SH-SY5Y (cell line): ENCODE results near the gene AADACL3.

ENCODE experiments used
- GATA2 ChIP-seq: IDR thresholded peaks from 2 replicates; pipeline ENCODE4 v1.6.1; 2011; ENCODE audit warnings: mild to moderate bottlenecking, low read depth, low read length
- GATA3 ChIP-seq: IDR thresholded peaks from 2 replicates; pipeline ENCODE4 v1.6.1; 2011; ENCODE audit warnings: low read depth, mild to moderate bottlenecking, low read length, moderate library complexity

The AADACL3 gene

DNA sequence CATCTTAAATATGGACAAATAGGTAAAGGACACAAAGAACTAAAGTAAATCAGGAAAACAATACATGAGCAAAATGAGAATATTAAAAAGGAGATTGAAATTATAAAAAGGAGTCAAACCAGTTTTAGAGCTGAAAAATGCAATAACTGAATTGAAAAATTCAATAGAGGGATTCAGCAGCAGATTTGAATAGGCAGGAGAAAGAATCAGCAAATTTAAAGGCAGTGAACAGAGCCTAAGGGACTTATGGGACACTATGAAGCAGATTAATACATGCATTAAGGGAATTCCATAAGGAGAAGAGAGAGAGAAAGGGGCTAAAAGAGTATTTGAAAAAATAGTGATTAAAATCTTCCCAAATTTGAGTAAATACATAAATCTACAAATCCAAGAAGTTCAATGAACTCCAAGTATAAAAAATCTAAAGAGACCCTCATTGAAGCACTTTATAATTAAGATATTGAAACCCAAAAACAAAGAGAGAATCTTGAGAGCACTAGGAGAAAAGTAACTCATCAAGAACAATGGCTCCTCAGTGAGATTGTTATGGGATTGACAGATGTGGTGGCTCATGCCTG is 33.0 kb downstream of the AADACL3 start:
- TF ChIP-seq GATA2 (no peak), GATA3 (no peak)

DNA sequence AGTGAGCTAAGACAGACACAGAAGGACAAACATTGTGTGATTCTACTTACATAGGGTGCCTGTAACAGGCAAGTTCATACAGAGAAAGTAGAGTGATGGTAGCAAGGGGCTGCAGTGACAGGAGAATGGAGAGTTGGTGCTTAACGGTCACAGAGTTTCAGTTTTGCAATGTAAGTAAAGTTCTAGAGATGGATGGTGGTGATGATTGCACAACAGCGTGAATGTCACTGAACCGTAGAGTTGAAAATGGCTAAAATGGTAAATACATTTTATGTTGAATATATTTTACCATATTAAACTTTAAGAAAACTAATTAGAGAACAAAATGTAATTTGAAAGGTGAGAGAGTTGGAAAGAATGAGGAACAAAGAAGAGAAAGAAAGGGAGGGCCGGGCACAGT is 38.8 kb downstream of the AADACL3 start:
- TF ChIP-seq GATA3: no peak
- TF ChIP-seq GATA2: no peak

DNA sequence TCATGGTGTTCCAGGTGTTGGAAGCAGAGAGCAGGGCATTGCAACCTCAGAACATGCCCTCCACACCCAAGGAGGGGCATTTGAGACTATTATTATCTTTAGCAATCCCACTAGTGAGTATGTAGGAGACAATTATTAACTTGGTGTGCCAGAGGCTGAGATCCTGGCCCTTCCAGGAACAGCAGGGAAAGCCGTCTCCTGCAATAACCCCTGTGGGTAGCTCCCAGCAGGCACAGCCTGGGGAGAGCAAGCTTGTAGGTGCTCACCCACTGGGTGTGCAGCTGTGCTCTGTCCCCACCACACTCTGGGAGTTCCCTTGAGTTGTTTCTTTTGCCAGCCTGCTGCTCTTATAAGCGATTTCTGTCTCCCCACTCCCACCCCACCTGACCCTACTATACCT is 40.4 kb downstream of the AADACL3 start:
- TF ChIP-seq GATA2: no peak
- TF ChIP-seq GATA3: no peak

DNA sequence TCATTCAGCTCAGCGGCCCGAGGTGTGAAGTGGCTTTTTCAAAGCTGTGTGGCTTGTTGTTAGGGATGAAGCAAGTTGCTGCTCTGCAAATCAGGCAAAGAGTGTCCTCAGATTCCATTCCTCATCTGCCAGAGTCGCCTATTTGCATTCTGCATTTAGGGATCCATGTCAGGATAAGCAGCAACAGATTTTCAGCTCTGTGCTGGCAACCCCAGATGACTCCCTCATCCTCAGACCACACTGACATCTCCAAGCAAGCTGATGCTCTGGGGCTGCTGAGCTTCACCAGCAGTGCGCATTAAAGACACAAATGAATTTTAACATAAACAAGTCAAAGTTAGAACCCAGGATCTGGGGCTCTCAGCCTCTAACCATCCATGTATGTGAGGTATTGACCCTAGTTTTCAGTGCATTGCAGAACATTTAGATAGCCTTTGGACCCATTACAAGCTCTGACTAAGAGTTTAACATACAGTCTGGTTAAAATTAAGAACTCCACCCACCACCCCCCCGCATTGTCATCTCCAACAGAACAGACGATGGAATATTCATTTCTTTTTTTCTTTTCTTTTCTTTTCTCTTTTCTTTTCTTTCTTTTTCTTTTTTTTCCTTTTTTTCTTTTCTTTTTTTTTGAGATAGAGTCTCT is 41.0 kb downstream of the AADACL3 start:
- TF ChIP-seq GATA2 (no peak), GATA3 (no peak)

DNA sequence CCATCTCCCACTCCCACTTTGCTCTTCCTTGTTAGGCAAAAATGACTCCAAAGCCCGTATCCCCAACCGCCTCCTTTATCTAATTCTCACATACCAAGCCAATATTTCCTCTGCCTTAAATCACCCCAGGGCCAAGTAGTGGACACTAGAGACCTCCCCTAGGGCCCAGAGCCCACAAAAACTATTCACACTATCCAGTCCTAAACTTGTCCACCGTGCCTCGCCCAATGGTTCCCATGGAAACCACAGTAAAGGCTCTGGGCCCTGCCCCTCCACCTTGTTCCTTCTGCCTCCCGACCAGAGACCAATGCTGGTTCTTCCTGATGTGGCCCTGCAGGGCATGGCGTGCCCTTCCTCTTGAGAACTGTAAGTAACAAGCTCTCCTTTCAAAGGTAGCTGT is 41.9 kb downstream of the AADACL3 start:
- TF ChIP-seq GATA3 (no peak), GATA2 (no peak)

DNA sequence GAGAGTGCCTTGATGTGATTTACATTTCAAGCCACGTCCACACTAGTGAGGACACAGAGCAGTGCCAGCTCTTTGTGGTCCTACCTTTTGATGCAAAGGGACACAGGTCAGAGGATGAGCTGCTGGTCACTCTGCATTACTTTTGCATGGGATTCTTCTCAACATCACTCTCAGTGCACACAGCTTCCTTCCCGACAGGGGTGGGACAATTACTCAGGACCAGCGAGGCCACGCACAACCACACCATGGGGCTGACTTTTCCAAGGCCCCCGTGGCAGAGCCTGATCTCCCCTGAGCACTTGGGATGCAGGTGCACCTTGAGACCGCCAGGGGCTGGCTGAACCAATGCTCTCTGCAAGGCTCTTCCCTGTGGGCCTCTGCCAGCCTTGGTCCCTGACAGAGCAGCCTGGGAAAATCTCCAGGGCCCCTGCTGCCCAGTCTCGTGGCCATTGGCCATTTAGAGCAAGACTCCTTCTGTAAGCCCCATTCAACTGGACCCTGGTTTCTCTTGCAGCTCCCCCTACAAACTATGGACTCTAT is 44.4 kb downstream of the AADACL3 start:
- no peak for TF ChIP-seq GATA2
- TF ChIP-seq GATA3: no peak

DNA sequence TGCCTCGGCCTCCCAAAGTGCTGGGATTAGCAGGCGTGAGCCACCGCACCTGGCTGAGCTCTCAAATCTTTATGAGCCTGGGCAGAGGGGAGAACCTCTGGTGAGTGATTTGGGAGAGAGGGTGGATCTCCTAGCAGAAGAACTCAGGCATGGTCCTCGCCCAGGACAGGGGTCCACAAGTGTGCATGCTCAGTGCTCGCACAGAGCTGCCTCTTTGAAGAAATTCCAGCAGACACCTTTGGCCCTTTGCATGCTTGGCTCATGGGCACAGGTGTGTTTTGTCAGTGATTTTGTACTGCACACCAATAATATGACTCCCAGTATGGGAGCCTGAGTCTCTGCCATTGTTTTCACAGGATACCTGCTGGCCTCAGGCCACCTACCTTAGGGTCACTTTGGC is 45.9 kb downstream of the AADACL3 start:
- TF ChIP-seq GATA3 (no peak), GATA2 (no peak)

DNA sequence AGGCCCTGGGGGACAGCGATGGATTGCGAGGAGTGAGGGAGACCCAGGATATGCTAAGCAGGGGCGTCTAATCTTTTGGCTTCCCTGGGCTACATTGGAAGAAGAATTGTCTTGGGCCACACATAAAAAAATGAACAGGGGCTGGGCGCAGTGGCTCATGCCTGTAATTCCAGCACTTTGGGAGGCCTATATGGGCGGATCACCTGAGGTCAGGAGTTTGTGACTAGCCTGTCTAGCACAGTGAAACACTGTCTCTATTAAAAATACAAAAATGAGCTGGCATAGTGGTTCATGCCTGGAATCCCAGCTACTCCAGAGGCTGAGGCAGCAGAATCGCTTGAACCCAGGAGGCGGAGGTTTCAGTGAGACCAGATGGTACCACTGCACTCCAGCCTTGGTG is 46.9 kb downstream of the AADACL3 start:
- TF ChIP-seq GATA3 (no peak), GATA2 (no peak)

DNA sequence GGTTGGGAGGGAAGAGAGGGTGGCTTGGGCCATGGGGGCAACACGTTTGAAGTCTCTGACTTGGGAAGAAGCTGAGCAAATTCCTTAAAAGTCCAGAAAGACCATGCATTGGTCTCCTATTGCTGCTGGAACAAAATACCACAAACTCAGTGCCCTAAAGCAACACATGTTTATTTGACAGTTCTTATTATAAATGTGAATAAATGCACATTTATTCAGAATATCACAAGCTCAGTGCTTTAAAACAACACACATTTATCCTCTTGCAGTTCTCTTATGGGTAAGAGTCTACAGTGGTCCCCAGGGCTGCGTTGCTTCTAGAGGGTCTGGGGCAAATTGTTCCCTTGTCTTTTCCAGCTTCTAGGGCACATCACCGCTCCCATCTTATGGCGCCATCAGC is 47.6 kb downstream of the AADACL3 start:
- TF ChIP-seq GATA3 (no peak), GATA2 (no peak)

DNA sequence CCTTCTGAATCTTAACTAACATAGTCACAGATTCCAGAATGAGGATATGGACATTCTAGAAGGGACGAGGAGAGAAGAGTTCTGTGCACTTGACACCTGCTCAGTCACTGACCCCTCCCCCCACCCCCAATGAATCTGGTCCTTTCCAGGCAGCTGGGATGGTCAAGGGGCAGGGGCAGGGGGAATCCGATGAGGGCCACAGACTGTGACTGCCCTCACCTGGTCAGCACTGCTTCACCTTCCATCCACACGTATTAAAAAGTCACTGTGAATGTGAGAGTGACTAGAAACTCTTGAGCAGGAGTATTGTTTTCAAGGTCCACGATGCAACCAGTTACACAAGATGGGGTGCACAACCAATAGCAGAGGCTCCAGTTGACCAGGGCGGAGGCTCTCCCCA is 48.1 kb downstream of the AADACL3 start:
- TF ChIP-seq GATA2: no peak

DNA sequence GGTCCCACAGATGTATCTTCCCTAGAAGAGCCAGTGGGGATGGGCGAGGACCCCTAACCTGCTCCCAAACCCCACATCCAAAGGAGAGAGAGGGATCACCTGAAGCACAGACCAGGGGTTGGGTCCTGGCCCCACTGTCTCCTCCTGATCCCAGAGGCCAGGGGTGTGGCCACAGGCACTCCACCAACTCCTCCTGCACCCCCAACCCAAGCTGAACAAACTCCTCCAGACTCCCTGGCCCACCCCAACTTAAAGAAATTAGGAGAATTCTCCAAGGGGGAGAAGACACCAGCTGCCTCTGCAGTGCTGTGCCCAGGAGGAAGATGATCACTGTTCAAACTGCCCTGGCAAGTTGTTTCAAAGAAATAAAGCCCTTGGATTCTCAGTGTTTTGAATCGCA is 53.1 kb downstream of the AADACL3 start:
- TF ChIP-seq GATA3: no peak
- no peak for TF ChIP-seq GATA2

DNA sequence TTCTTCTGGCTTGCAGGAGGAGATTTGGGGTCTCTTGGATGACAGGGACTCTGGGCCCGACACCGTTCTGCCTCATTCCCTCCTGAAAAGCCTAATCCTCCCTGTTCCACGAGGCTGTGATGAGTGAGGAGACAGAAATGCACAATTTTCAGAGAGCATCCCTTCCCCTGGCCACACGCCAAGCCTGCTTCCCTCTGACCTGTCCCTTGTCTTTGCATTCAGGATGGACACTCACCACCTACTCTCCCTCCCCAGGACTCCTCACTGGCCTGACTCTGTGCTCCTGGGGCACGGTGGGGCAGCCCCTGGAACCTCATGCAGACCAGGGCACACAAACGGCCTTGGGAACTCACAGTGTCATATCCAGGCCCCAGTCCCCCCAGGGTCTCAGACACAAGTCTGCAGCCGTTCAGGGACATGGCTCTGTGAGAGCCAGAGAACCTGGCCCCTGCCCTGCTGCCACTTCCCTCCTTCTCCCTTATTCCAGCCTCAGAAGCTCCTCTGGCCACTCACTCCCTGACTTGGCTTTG is 54.1 kb downstream of the AADACL3 start:
- TF ChIP-seq GATA3: no peak
- no peak for TF ChIP-seq GATA2

DNA sequence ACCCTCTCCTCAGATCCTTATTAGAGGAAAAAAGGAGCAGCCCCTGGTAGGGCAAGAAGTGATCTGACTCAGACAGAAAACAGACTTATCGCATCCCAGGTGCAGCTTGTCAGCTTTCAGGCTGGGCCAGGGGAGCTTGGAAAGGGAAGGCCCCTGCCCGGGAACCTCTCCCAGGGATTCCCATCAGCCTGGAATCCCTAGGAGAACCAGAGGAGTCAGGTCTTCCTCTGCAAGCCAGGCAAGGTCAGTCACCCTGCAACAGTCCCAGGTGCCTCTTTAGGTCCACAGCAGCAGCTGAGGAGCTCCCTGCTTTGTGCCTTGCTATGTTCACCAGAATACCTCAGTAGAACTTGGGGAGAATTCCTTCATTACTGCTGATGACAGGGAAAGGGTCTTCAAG is 54.7 kb downstream of the AADACL3 start:
- TF ChIP-seq GATA3: no peak
- TF ChIP-seq GATA2: no peak

DNA sequence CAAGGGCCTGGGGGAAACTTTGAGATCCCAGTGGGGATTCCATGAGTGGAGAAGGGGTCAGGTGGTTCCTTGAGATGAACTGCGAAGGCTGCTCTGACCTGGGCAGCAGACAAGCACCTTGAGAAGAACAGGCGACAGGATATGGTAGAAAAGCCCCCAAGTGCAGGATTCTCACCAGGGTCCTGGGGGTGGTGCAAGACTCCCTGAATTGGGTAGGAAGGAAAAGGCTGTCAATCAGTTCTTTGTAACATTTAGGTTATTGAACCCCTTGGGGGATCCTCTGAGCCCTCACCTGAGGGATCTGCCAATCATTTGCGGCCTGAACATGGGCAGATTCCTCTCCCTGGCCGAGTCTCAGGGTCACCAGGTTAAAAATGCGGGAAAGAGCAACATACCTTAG is 55.3 kb downstream of the AADACL3 start:
- TF ChIP-seq GATA3: no peak
- no peak for TF ChIP-seq GATA2

DNA sequence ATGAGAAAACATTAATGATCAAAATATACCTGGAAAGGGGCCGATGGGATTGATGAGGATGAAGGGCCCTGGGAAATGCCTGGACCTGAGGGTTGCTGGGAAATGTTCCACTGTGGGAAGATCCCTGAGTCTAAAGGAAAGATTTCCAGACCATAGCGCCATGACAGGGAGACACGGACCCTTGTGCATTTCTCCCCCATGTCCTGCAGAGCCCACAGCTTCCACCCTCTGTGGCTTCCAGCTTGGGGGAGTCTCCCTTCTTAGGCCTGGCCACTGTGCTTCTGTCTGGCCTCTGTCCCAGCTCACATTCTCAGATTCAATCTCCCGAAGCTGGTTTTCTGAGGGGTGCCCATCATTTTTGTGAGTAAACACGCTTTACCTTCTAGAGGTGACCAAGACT is 56.6 kb downstream of the AADACL3 start:
- TF ChIP-seq GATA3 (no peak), GATA2 (no peak)
